GM18951 (cell line): ENCODE measurements around the gene ZNRF3.

ENCODE experiments used
- POLR2A ChIP-seq: IDR thresholded peaks from 4 replicates; pipeline ENCODE4 v1.6.1; 2011; ENCODE audit warnings: mild to moderate bottlenecking; ENCODE audit not compliant: insufficient read length, insufficient read depth; ENCODE audit errors: extremely low read depth
- in situ Hi-C: fragments of 300-500 bp; cut with MboI; formaldehyde crosslinking; loops from one replicate; pipeline ENCODE4 v1.12.0; 2022; ENCODE audit warnings: low sequenced_read_pairs, mixed read lengths, inconsistent platforms; ENCODE audit not compliant: unreplicated experiment

The ZNRF3 gene

DNA sequence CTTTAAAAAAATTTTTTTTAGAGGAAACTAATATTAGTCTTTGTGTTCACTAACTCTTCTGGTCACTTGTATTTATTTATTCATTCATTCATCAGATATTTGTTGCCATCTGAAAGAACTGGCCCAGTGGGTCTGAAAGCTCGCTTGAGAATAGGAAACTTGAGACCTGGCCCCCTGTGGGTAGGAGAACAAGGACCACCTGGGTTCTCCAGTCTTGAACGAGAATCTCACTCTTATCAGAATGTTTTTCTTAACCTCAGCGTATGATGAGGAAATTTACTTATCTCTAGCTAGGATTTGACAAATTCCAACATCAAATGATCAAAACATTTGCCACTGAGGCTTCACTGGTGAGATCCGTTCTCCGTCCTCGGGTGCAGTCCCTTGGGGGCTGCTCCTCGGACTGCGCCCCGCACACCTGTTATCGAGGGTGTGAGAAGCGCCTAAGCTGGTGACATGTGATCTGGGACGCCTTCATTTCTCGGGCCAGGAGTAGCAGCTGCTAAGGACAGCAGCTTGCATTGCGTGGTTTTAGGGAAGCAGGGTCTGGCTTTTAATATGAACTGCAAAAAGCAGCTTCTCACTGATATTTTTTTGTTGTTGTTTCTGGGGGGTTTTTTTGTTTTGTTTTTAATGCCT is 171.9 kb downstream of the ZNRF3 start:
- no peak for TF ChIP-seq POLR2A
- in situ Hi-C loops = no loop called here

DNA sequence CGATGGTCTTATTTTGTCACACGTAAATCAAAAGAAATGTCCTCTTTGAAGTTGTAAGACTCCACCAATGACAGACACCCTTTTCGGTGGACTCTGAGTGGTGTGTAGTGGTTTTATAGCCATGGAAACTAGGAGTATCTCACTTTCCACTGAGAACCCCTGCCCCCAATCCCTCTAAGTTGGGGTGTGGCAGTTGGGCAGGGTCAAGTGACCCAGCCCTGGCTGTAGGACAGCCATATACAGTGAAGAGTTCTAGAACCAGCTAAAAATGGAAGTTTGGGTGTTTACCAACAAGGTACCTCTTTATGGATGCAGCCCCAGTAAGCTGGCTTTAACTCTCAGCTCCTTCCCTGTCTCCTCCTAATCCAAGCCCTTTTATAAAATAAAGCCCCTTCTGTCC is 173.1 kb downstream of the ZNRF3 start:
- no peak for TF ChIP-seq POLR2A
- in situ Hi-C loops = no loop called here

DNA sequence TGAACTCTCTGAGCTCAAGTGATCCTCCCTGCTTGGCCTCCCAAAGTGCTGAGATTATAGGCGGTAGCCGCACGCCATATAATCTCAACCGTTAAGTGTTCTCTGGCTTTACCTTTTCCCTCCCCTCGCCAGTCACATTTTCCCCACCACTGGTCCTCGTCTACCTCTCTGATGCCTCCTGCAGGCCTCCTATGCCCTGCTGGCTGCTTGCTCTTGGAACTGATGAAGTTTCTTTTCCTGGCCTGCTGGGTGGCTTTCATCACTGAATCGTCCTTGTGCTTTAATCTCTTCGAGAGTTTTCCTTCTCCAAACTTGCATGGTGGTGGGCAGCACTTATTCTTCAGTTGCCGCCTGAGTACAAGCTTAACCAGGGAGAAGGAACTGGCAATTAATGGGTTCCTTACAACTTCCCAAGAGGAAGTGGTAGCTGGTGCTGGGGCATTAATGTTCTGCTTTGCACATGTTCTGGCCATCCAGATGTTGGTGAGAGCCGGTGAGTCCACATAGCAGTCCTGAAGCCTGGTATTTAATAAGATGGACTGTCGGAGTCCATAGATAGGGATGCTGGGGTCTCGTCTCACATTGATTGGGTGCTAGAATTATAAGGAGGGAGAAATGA is 177.0 kb downstream of the ZNRF3 start:
- in situ Hi-C loops = no loop called here
- no peak for TF ChIP-seq POLR2A

DNA sequence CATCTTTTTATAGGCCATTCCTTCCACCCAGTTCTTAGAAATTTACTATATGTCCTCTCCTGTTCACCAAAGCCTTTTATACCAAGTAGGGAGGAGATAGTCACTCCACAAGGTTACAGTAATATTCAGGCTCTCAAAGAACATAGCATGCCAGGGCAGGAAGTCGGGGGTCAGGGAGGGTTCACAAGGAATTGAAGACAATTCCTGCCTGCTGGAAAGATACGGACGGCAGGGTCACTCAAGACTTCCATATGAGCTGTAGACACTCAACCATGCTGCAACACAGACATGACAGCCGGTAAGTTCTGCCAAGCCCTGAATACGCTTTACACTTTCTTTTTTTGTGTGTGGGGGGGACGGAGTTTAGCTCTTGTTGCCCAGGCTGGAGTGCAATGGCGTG is 177.6 kb downstream of the ZNRF3 start:
- in situ Hi-C loops = no loop called here

GRCh38 chr22:29061773-29062172 is 178.4 kb downstream of the ZNRF3 start, which contains the start of gene C22orf31:
C22orf31 (minus strand) TSS chr22:29061831; CDS start chr22:29061792, 39 bp downstream.
- in situ Hi-C loops = no loop called here
- no peak for TF ChIP-seq POLR2A

More for the DNA sequence above, 177.6 kb downstream of the ZNRF3 start:
- no peak for TF ChIP-seq POLR2A

DNA sequence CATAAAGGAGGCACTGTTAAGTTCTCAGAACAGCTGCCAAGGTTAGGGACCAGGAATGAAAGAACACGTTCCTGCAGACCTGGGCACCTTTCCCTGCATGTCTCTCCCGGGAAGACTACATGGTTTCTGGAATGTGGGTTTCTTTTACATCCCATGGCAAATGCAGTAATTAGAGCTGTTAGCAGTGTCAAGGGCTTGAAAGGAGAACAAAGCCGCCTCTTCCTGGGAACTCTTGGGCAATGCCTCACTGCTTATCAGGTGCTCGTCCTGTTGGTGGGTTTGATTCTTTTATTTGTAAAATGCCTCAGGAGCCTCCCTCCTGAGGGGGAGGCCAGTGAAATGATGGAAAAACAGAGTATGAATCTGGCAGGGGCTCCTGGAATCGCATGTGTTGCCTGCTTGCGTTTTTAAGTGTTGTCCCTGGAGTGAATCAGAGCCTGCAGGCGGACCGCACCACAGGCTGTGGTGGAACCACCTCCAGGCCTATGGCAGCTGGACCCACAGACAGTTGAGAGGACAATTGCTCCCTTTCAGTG is 179.0 kb downstream of the ZNRF3 start:
- no peak for TF ChIP-seq POLR2A
- in situ Hi-C loops = no loop called here

DNA sequence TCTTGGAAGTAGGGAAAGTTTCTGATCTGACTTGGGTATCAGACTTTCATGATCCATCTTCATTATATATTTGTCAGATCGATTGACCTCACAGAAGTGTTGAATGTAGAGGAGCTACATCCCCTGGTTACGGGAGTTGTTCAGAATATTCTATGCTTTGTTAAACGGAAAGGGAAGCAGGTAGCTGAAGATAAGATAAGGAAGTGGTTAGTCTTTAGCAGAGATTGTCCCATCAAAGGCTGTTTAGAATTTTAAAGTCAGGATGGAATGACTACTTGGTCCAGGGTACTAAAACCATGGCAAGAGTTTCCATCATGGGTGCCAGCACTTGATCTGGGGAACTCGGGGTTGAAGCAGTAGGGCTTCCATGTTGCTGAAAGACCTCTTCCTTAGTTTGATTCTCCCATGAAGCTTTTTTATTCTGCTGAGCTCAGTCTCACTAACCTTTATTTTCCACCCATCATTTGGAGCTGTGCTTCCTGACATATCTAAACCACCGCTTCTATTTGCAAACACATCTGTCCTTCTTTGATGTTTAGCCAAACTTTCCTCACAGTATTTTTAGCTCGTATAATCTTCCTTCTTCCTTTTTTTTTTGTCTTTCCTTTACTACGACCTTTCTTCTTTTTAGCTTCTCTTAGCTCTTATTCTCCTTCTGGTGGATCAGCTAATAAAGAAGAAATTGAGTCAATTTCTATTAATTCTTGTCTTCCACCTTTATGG is 182.3 kb downstream of the ZNRF3 start:
- in situ Hi-C loops = no loop called here
- TF ChIP-seq POLR2A = no peak

DNA sequence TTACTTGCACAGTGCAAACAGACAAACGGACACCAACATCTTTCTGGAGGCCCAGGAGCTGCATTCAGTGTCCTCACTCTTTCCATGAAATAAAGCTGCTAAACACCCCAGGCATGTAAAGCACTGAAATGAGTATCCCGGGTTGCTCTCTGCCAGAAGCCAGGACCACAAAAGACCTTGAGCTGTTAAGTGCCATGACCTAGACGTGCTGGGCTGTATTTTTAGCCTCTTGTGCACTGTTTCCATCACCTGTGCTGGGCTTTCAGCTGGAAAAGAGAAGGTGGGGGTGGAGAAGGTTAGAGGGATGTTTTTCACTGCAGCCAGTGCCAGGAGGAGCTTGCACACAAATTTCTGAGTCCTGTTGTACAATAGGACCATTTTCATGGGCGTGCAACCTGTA is 186.1 kb downstream of the ZNRF3 start:
- TF ChIP-seq POLR2A = no peak
- in situ Hi-C loops = no loop called here

- in situ Hi-C loops = no loop called here
- no peak for TF ChIP-seq POLR2A
Observed at GRCh38 chr22:29070490-29070889, 187.1 kb downstream of the ZNRF3 start.

GRCh38 chr22:29071261-29072045 is 188.1 kb downstream of the ZNRF3 start:
- in situ Hi-C loops = no loop called here
- TF ChIP-seq POLR2A = peak; percentile 20

GRCh38 chr22:29072193-29072978 is 189.0 kb downstream of the ZNRF3 start:
- TF ChIP-seq POLR2A = no peak
- in situ Hi-C loops = no loop called here

DNA sequence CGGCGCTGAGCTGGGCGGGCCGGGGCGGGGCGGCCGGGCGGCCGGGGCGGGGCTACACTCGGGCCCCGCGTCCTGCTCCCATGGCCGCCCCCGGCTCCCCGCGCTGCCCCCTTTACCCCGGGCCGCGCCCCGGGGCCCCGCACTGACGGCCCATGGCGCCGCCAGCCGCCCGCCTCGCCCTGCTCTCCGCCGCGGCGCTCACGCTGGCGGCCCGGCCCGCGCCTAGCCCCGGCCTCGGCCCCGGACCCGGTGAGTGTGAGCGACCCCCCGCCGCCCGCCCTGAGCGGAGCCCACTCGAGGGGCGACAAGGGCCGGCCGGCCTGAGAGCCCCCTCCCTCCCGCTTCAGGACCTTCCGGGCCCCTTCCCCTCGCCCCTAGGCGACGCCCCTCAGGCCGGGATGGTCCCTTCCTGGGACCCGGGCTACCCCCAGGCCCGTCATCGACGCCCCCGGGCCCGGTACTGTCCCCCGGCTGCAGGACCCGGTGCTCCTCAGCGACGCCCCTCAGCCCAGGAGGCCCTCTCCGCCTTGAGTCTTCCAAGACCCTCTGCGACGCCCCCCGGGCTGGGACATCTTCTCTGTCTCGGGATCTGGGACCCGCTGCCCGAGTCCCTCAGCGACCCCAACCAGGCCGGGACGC is 189.7 kb downstream of the ZNRF3 start, which contains the start of gene KREMEN1:
TSS of gene KREMEN1 (plus strand) at position 57 of the 639 bp plus-strand sequence. CDS start at position 153, 96 bp downstream.
- no peak for TF ChIP-seq POLR2A
- in situ Hi-C loops = no loop called here
